HG02973 (cell line): ENCODE measurements around the gene CENPP.

Experiments used
- ATAC-seq: cut with Tn5 transposase; IDR thresholded peaks from one replicate; pipeline ENCODE4 v1.9.1; 2021; ENCODE audit warnings: moderate library complexity; ENCODE audit not compliant: unreplicated experiment

CENPP gene

GRCh38 chr9:92325269-92325990 is at the start of gene CENPP, which contains the start of gene NOL8:
CENPP (plus strand) TSS chr9:92325953.
NOL8 (minus strand) TSS chr9:92325350; CDS start chr9:92324161, 1,189 bp downstream.
- ATAC-seq, result peak; percentile 88

- ATAC-seq, result no peak
Observed at GRCh38 chr9:92276331-92277032, 49.3 kb upstream of the CENPP start.

- no peak for ATAC-seq
Observed at GRCh38 chr9:92278110-92278509, 47.6 kb upstream of the CENPP start.

DNA sequence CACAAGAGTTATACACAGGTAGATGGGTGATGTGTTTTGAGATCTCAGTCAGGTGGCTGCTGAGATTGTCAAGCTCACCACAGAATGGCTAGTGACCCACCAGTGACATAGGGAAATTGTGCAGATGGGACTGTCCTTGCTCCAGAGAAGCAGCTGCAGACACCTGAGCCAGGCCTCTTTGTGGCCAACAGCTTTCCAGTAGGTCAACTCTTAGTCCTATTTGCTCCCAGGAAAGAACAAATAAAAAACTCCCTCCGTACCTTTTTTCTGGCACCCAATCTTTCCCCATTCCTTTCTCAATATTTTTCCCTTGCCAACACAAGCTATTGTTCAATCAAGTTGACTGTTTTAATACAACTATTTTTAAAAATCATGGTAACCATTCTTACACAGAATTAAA is 46.5 kb upstream of the CENPP start:
- ATAC-seq, result no peak

GRCh38 chr9:92289708-92290390 is 35.9 kb upstream of the CENPP start:
- ATAC-seq, result no peak

- ATAC-seq, result no peak
Observed at GRCh38 chr9:92290785-92291429, 34.8 kb upstream of the CENPP start.

DNA sequence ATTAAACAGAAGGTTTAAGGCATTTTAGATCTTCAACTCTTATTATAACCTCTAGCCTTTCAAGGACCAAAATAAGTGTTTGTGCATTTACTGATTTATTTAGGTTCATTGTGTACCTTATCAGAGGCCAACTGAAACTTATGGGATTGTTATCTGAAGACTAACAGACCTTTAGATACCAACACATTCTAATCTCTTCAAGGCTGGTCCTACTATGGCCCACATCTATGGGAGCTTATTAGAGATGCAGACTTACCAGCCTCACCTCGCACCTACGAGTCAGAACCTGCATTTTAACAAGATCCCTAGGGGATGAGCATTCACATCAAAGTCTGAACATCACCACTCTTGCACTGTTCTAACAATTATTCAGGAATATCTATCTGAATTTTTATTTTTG is 34.2 kb upstream of the CENPP start:
- ATAC-seq, result no peak

DNA sequence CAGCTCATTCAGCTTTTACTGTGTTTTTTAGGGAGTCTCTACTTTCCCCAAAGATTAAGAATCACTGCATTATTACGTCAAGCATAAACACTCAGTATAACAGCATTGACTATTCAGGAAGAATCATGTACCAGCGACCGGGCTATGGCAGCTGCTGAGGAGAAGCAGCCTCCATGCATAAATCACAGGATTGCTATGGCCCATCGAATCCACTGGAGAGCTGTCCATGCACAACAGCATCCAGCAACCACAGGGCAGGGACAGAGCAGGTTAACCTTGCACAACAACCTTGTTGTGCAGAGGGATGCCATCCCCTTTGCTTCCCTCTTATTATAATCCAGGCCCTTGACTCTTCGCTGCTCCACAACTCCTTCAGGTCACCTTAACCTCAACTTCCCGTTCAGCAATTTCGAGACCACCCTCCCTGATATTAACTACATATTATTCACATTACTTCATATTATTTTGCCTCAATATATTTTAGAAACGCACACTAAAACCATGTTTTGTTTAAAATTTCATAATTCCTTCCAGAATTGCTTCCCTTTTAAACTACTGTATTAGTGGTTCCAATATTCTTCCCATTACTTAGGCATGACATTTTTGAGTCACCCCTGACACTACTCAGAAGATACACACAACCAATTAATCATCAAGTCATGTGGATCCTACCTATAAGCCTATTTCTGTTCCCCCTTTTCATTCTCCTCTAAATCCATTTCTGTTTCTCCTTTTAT is 33.2 kb upstream of the CENPP start:
- ATAC-seq, result no peak

- no peak for ATAC-seq
Observed at GRCh38 chr9:92293075-92293354, 32.7 kb upstream of the CENPP start.

DNA sequence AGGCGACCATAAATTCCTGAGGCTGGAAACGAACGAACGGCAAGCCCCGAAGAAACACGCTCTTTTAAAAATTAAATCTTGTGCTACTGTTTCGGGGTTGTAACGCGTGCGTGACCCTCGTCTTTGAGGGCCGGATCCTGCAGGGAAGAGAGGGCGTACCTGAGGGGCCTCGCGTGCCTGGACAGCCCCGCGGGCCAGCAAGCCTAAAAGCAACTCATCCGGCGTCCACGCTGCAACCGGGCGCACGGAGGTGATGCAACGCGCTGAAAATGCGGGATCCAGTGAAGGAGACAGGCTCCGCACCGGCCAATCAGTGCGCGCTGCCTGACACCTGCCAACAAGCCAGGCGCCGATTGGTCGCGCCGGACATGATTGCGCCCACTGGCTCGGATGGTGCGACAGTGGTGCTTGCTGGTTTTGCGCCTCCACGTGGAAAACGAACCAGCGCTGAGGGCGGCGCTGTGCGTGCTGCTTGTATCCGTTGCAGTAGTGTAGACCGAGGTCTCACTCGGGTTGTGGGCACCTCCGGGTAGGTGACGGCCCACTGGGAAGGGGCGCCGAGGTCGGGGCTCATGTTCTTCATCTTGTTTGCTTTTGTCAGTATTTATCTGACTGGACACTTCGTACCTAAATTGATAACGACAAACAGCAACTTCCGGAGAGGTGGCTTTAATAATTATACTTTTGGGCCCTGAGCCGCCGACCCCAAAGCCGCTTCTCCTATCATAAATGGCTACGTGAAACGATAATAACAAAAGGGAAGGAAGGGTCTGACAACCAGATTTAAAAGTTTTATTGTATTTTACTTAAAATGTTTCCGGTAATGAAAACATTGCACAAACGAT is 32.1 kb upstream of the CENPP start, which contains the start of gene IARS1:
IARS1 (minus strand) TSS at position 246 of the 845 bp plus-strand sequence. CDS start 4,278 bp downstream, outside the sequence.
- ATAC-seq, result peak; percentile 92

- ATAC-seq, result no peak
Observed at GRCh38 chr9:92294297-92294676, 31.5 kb upstream of the CENPP start.

DNA sequence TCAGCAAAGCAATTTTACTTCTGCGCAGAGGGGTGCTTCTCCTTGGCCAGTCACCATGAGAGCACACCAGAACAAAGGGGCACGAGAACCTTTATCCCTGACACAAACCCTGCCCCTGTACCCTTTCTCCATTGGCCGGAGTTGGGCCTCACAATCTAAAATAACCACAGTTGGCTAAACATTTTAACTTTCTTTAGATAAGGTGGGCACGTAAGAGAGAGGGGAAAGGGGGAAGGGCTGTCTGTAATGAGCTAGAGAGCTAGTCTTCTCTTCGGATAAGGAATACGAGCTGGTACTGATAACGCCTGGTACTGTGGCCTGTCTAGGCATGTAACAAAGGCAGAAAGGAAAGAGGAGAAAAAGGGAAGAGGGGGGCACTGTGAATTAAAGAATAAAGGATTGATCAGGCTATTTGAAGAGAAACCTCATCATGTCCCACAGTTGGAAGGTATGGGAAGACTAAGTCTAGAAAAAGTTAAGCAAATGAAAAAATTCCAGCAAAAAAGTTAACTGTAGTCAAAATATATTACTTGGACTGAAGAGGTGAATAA is 30.4 kb upstream of the CENPP start:
- ATAC-seq, result no peak

- no peak for ATAC-seq
Observed at GRCh38 chr9:92295827-92296258, 29.9 kb upstream of the CENPP start.

DNA sequence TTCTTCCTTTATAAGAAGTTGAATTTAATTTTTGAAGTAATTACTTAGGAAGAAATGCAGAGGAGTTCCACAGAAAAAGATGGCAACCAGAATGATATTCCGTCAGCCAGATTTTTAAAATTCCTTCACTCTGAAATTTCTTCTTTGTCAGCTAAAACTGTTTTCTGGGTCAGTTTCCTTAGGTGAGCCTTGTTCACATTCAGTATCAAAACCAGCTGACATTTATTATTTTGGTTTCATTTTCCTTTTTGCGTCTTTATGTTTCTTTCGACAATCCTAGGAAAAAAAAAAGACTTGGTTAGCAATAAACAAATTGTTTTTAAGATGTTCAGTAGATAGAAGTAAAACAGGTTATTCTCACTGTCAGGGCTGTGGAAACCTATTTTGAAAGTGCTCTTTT is 28.1 kb upstream of the CENPP start:
- ATAC-seq, result no peak

GRCh38 chr9:92298036-92298435 is 27.7 kb upstream of the CENPP start:
- ATAC-seq, result no peak

DNA sequence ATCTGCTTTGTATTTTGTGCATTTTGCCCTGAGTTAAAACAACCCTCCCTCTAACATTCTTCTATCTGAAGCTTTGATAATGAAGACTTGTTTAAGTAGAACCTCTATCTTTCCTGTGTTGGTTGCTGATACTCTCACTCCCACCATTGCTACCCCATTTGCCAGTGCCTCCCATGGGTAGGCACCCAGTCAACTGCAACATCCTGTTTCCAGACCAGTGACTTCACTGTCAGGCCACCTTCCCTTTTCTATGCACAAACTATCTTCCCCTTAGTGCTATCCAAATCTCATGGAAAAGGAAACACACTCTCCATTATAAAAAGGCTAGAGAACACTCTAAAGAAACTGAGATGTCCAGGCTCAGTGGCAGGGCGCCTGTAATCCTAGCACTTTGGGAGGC is 26.6 kb upstream of the CENPP start:
- no peak for ATAC-seq

DNA sequence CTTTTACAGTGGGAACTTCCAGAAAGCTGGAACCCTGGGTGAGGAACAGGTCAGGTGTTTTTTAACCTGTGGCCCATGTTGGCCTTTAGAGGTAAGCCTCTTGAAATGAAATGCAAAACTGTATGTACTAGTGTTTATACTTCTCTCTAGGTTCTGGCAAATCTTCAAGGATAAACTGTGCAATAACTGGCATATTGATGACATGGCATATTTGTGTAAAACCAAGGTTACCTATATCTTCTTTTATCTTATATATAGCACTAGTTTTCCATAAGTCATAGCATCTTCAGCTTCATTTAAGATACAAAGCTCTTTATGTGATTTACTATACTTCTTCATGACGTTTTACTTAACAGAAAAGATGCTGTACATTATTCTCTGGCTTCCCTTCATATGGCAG is 24.8 kb upstream of the CENPP start:
- ATAC-seq, result no peak

DNA sequence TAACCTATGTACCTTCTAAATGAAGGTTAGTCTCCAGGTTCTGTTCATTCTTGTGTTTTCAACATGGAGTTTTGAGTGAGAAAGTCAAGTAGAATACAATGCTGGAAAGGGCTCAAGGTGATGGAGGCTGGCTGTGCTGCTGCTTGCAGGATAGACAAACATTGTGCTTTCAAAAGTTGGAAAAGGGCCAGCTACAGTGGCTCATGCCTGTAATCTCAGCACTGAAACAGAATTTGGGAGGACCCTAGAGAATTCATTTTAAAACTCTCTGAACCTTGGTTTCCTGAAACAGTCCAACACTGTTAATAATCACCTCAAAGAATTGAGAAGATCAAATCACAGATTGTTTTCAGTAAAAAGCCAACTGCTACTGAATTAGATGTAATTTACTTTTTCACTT is 16.9 kb upstream of the CENPP start:
- ATAC-seq, result no peak

GRCh38 chr9:92310562-92310961 is 15.2 kb upstream of the CENPP start:
- ATAC-seq, result no peak
